GM18907 (cell line): ENCODE data around the gene MAML2.

ENCODE experiments used
- ATAC-seq: cut with Tn5 transposase; IDR thresholded peaks from one replicate; pipeline ENCODE4 v1.9.1; 2021; ENCODE audit warnings: mild to moderate bottlenecking, moderate library complexity; ENCODE audit not compliant: unreplicated experiment

MAML2 gene

GRCh38 chr11:96052921-96053651 lies 289.9 kb downstream of the MAML2 start:
- peak; percentile 34 for ATAC-seq

- peak; percentile 94 for ATAC-seq
Observed at GRCh38 chr11:96051820-96052219, 291.2 kb downstream of the MAML2 start.

- no peak for ATAC-seq
Observed at GRCh38 chr11:96050435-96051182, 292.4 kb downstream of the MAML2 start.

- ATAC-seq = no peak
Observed at GRCh38 chr11:96049426-96049825, 293.6 kb downstream of the MAML2 start.

DNA sequence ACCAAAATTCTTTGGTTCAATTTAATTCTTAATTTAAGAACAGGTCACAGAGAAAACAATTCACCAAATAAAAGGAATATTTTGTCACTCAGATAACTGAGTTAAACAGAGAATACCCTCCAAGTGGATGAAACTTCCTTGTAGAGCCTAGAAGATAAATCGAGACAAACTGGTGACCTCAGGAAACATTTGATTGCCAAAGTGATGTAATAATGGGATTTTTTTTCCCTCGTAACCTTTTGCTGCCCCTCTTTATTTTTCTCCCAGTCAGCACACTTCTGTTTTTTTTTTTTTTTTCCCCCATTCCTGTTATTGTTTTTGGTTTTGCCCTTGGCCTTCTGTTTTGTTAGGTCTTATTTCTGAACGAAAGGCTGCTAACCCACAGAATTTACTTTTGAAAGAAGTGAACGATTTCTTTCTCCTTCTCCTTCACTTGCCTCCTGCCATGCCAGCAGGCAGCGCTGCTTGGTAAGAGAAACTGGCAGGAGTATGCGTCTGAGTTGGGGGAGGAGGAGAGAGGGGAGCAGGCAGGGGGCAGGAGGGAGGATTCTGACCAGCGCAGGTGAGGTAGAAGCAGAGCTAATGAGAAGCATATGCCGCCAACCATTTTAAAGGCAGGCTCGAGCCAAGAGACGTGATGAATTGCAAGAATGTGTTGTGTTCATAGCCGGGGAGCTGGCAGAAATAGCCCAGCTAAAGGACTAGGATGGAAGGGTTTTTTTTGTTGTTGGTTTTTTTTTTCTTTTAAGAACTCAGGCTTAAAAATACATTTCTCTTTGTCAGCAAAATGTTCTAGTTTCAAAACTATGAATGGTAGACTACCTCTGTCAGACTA lies 297.2 kb downstream of the MAML2 start:
- ATAC-seq = no peak

GRCh38 chr11:96044747-96045146 lies 298.2 kb downstream of the MAML2 start:
- ATAC-seq = no peak

GRCh38 chr11:96044311-96044710 lies 298.7 kb downstream of the MAML2 start:
- no peak for ATAC-seq

- no peak for ATAC-seq
Observed at GRCh38 chr11:96043291-96043690, 299.7 kb downstream of the MAML2 start.

DNA sequence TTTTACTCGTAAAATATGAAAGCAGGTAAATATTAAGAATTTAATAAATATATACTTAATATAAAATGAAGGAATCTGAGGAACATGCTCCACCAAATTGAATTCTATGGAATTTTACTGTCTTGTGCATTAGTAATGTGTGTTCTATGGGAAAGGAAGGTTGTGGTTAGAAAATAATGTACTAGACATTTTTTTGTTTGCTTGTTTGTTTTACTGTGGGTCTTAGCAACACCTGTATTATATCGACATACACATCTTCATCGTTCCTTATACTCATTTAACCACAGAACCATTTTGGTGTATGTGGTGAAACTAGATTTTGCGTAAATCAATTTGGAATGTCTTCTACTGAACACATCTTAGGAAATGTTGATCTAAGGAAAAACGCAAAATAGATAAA lies 304.9 kb downstream of the MAML2 start:
- no peak for ATAC-seq

DNA sequence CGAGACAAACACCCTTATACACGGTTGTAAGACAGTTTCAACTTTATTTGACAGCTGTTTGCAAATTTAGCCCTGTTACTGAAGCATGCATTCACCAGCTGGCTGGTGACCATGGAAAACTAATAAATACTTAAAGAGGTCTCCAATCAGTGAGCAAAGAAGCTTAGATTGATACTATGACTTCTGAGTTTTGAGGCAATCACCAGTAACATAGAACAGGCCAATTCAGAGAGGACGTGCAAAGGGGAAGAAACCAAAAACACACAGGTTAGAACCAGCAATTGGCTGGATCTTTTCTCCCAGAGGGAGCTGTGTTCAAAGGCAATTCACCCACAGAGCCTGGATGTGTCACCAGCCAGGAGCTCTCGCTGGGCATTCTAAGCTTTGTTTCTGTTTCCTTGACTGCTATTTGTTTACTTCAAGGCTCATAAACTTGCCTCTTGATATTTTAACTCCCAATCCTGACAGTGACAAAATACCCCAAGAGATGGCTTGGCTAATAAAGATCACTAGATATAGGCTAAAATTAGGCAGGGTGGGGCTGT lies 305.5 kb downstream of the MAML2 start:
- no peak for ATAC-seq

- no peak for ATAC-seq
Observed at GRCh38 chr11:96036863-96037262, 306.1 kb downstream of the MAML2 start.

DNA sequence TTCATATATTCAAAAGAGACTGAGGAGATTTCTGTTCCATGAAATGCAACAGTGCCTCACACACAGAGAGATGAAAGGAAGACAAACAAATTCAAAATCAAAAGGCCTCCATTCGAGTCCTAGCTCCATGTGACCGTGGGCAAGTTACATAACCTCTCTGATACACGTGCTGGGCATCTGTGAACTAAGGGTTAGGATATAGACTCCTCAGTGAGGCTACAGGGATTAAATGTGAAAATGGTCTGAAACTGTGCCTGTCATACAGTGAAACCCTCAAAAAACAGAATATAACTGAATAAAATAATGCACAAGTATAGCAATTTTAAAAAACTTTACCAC lies 307.3 kb downstream of the MAML2 start:
- ATAC-seq = no peak

GRCh38 chr11:96035031-96035739 lies 307.8 kb downstream of the MAML2 start:
- ATAC-seq = no peak

- ATAC-seq = no peak
Observed at GRCh38 chr11:96033599-96033998, 309.4 kb downstream of the MAML2 start.

DNA sequence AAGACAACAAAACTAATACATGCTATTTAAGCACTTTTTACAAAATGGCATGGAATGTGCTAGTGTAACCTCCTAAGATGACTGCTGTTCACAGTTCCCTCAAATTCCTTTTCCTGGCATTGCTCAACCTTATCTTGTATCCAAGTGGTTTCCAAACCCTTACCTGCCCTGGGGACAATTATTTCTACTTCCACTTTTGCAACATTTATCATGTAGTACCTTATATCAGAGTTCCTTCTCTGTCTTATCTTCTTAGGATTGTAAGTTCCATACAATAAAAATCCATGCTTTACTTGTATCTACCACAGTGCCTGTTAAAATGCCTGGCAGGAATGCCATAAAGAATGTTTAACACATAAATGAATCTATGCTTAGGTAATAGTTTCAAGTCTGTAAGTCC lies 309.9 kb downstream of the MAML2 start:
- no peak for ATAC-seq

DNA sequence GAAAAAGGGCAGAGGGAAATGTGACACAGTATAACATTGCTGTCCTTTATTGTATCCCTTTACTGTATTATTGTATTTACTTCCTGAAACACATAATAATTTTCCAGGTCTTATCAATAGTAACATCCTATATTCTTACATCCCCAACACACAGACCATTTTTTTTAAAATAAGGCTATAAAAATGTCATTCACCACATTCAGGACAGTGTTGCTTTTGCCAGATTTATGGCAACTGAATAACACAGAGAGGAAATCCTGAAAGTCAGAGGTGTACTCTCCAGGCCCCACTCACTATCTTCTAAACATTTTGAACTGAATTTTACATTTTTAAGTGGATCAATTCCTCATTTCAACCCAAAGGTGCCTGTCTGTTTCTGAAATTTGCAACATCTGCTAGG lies 314.2 kb downstream of the MAML2 start:
- ATAC-seq = no peak

DNA sequence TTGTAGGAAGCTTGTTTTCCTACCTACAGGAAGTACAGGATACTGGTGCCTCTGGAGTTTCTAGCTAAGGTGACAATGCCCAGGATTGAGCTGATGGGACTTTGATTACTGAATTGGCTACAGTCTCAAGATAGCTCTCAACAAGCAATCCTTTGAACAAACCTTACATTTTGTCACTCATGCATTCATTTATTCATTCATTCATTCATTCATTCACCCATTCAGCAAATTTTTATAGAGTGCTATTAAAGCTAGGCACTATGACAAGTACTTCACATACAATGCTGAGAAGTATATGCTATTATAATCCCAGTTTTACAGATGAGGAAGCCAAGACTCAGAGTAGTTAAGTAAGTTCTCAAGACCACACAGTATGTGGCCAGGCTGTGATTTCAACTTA lies 316.0 kb downstream of the MAML2 start:
- no peak for ATAC-seq

- ATAC-seq = no peak
Observed at GRCh38 chr11:96026310-96026709, 316.7 kb downstream of the MAML2 start.

- no peak for ATAC-seq
Observed at GRCh38 chr11:96024666-96025065, 318.3 kb downstream of the MAML2 start.

GRCh38 chr11:96023275-96023674 lies 319.7 kb downstream of the MAML2 start:
- ATAC-seq = no peak
